NCI-H510A treated with DMSO at 0.1 percent for 48 hours (cell line): ENCODE data around the gene KCP.

Experiments
- DNase-seq: peaks from one replicate; lab custom pipeline; 2025; lab: John Stamatoyannopoulos, UW

KCP gene

GRCh38 chr7:128939075-128939860 lies 28.8 kb upstream of the KCP start:
- no peak for DNase-seq

DNA sequence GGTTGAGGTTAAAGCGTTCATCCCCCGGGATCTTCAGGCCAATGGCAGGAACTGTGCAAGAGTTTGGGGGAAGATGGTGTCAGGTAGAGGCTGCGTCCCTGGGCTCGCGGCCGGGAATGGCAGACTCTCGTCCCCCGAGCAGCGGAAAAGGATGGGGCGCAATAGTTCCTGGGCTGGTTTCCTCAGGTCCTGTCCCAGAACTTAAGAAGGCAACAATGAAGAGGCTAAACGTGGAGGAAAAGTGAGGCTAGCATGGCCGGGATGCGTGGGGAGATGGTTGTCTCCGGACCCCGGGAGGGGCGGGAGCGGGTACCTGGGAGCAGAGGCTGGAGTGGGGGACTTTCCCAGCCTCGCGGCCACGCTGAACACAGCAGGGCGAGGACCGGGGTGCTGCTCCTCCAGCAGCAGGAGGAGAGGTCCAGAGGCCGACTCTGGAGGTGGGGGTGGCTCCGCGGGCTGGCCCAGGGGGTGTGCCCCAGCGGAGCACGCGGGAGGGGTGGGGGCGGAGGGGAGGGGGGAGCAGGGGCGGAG lies 28.1 kb upstream of the KCP start:
- no peak for DNase-seq

GRCh38 chr7:128937647-128938543 lies 27.4 kb upstream of the KCP start, which contains the start of gene IRF5:
Gene IRF5 (plus strand): TSS chr7:128937927. CDS start chr7:128942082, 4,155 bp downstream.
- peak; percentile 11 for DNase-seq

DNA sequence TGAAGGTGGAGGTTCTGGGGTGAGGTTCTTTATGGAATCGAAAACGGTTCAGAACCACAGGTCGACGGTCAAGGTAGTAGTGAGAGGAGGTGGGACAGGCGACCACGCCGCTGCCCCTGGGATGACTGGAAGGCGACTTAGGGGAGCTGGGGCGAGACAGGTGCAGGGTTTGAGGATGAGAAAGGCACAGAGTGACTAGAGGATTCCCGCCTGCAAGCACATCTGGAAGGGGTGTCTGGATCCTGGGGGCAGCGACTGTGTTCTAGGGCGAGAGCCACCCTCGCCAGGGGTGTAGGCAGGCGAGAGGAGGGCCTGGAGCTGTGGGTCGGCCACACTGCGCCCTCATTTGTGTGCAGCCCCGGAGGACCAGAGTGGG lies 26.8 kb upstream of the KCP start:
- no peak for DNase-seq

GRCh38 chr7:128936798-128937197 lies 26.3 kb upstream of the KCP start:
- no peak for DNase-seq

GRCh38 chr7:128935342-128935730 lies 24.8 kb upstream of the KCP start:
- DNase-seq, result no peak

GRCh38 chr7:128934361-128935341 lies 24.1 kb upstream of the KCP start:
- no peak for DNase-seq

DNA sequence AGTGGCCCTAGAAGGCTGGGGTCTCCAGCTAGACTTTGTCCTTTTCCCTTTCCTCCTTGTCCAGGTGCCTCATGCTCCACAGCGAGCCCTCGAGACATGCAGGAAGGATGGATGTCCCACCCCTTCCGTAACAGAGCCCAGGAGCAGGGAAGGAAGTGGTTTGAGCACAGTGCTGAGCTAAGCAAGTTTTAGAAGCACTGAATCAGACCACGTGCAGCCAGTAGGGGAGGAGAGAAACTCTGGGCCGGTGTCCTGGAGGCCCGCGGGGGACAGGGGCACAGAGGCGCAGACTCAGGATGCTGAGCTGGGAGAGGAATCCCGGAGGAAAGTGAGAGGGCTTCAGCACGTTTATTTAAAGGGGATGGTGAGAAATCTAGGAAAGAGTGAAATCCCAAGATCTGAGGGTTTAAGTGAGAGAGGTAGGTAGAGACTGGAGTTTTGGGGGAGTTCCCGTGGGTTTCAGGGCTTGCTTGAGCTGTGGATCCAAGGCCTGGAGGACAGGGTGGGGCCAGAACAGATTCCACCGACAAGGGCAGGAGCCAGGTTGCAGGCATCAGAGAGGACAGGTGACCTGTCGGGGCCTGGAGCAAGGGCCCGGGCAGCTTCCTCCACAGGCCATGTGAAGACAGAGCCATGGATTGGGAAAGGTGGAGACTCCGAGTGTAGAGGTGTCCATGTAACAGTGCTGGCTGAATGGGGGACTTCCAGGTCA lies 22.8 kb upstream of the KCP start:
- no peak for DNase-seq

DNA sequence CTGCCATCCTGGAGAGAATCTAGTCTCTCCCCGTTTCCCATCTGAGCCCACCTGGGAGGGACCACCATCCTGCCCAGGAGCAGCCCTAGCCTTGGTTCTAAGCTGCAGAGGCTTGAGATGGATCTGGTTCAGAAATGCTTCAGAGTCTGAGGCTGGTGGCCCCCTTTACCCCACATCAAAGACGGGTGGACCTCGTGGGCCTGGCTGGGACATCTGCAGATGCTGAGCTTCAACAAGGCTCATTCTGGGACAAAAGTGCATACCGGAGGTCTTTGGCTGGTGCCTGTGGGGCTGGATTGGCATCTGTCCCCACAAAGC lies 22.3 kb upstream of the KCP start:
- no peak for DNase-seq

GRCh38 chr7:128931965-128932861 lies 21.7 kb upstream of the KCP start:
- DNase-seq, result no peak

GRCh38 chr7:128931190-128931798 lies 20.8 kb upstream of the KCP start:
- DNase-seq, result no peak

GRCh38 chr7:128928882-128929788 lies 18.6 kb upstream of the KCP start:
- DNase-seq, result no peak

- no peak for DNase-seq
These were observed 17.8 kb upstream of the KCP start for GRCh38 chr7:128928159-128928813.

- no peak for DNase-seq
These were observed 14.4 kb upstream of the KCP start for GRCh38 chr7:128924707-128925588.

DNA sequence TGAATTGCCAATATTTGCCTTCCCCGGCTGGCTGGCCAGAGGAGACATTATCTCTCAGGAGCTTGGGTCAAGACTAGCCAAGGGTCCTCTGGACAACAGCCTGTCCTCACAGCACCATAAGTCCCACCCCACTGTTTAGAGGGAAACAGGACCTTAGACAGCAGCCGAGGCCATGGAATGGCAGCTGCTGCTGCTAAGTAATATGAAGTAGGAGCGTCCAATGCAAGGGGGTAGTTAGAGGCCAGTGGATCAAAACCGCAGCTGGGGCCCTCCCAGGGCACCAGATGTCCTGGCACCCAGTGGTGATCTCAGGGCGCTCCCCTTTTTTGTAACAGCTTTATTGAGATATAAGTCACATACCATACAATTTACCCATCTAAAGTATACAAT lies 12.9 kb upstream of the KCP start:
- no peak for DNase-seq

GRCh38 chr7:128922496-128923410 lies 12.2 kb upstream of the KCP start:
- DNase-seq, result no peak
